CD4-positive, alpha-beta memory T cell (primary cell): Measurements from ENCODE around the gene SCAI. TPM values are rescaled to one million over a fixed set of nuclear protein-coding genes. Genes with fewer than 3 reads are reported as not detected.

Experiments
- CTCF ChIA-PET: fragments of 350-600 bp; sonication (Branson Sonifier 250); formaldehyde crosslinking; loops from one replicate; lab custom pipeline; 2021; ENCODE audit warnings: inconsistent platforms; ENCODE audit not compliant: partially characterized antibody; lab: Charles Lee
- POLR2A ChIA-PET: fragments of 350-600 bp; sonication (Branson Sonifier 250); formaldehyde crosslinking; loops from one replicate; lab custom pipeline; 2021; ENCODE audit not compliant: partially characterized antibody; lab: Charles Lee
- DNase-seq, 5 donors: peaks; one replicate each; pipeline versions ENCODE4 v3.0.0 to v3.0.0-alpha.2; 2020 to 2022; ENCODE audit warnings: mixed read lengths in 1 of 5
- H3K27ac ChIP-seq: one replicate; pipeline ENCODE4 v1.7.0; 2013; ENCODE audit warnings: low read depth, low read length
- H3K27me3 ChIP-seq: 2 replicates; pipeline ENCODE4 v1.7.0; 2013; ENCODE audit warnings: mild to moderate bottlenecking, low read length, moderate library complexity; ENCODE audit not compliant: insufficient read depth
- H3K36me3 ChIP-seq: 2 replicates; pipeline ENCODE4 v1.7.0; 2013; ENCODE audit warnings: mild to moderate bottlenecking, low read length, moderate library complexity; ENCODE audit not compliant: insufficient read depth
- H3K4me1 ChIP-seq: 2 replicates; pipeline ENCODE4 v1.7.0; 2013; ENCODE audit warnings: mild to moderate bottlenecking, low read length, moderate library complexity; ENCODE audit not compliant: insufficient read depth
- H3K4me3 ChIP-seq, 2 donors: one replicate each; pipeline ENCODE4 v1.7.0; 2013; ENCODE audit warnings: low read length in 2 of 2, mild to moderate bottlenecking in 1 of 2
- H3K9me3 ChIP-seq, 2 donors: one replicate each; pipeline ENCODE4 v1.7.0; 2013; ENCODE audit warnings: low read length in 2 of 2, control low read depth in 1 of 2; ENCODE audit not compliant: control insufficient read depth in 1 of 2
- H3K27ac Mint-ChIP-seq, 7 donors: one replicate each; pipeline ENCODE4 v1.8.0; 2020 to 2021; ENCODE audit warnings: mixed read lengths in 7 of 7, mild to moderate bottlenecking in 6 of 7, inconsistent platforms in 3 of 7, moderate library complexity in 3 of 7
- H3K27me3 Mint-ChIP-seq, 2 donors: one replicate each; pipeline ENCODE4 v1.8.0; 2020 to 2021; ENCODE audit warnings: mixed read lengths in 2 of 2
- H3K36me3 Mint-ChIP-seq, 2 donors: one replicate each; pipeline ENCODE4 v1.8.0; 2020 to 2021; ENCODE audit warnings: mixed read lengths in 2 of 2, inconsistent platforms in 1 of 2, mild to moderate bottlenecking in 1 of 2
- H3K4me1 Mint-ChIP-seq, 4 donors: one replicate each; pipeline ENCODE4 v1.8.0; 2020 to 2021; ENCODE audit warnings: mixed read lengths in 4 of 4, mild to moderate bottlenecking in 1 of 4
- H3K4me3 Mint-ChIP-seq, 8 donors: one replicate each; pipeline ENCODE4 v1.8.0; 2020 to 2021; ENCODE audit warnings: mixed read lengths in 8 of 8, mild to moderate bottlenecking in 7 of 8, moderate library complexity in 6 of 8, inconsistent platforms in 3 of 8
- H3K9me3 Mint-ChIP-seq, 8 donors: one replicate each; pipeline ENCODE4 v1.8.0; 2020 to 2021; ENCODE audit warnings: mixed read lengths in 8 of 8, mild to moderate bottlenecking in 5 of 8, inconsistent platforms in 3 of 8, moderate library complexity in 1 of 8
- intact Hi-C: fragments of 100-400 bp; cut with micrococcal nuclease; formaldehyde crosslinking; loops from one replicate; pipeline ENCODE4 v1.15.1; 2023
- polyA plus RNA-seq, 2 donors: library from polyadenylated mRNA; unstranded; fragments of 300-500 nt; fragmentation: Illumina TruSeq; gene quantifications; one replicate each; pipeline ENCODE4 v1.2.3, GENCODE V29; 2021
- total RNA-seq, 2 experiments: library from RNA; stranded (reverse); gene quantifications; one replicate each; pipeline ENCODE4 v1.2.3, GENCODE V29; 2021

The SCAI gene
- total and polyA plus RNA-seq, 4 experiments from 2014 or later, result 0.23 to 15.5 (median 8.5) TPM

GRCh38 chr9:124914753-124915405, 228.4 kb downstream of the SCAI start:
- H3K9me3 ChIP-seq, result no peaks in the 10 kb centered on the region
- H3K27ac Mint-ChIP-seq, result peak overlapping the region in 1 of 7 donors; percentile 50
- POLR2A ChIA-PET, result no interaction called here
- no peak overlapping the region for H3K27ac ChIP-seq
- H3K4me1 Mint-ChIP-seq, result peaks cover 0 to 7% (median under 1%) of the 10 kb centered on the region in 4 donors
- intact Hi-C loops, result no loop called here
- H3K4me3 Mint-ChIP-seq, result no peak overlapping the region
- H3K36me3 Mint-ChIP-seq, result peaks cover 36 to 63% of the 10 kb centered on the region in 2 donors
- CTCF ChIA-PET, result no interaction called here
- no peak overlapping the region for H3K4me3 ChIP-seq
- H3K4me1 ChIP-seq, result no peaks in the 10 kb centered on the region
- no peaks in the 10 kb centered on the region for H3K27me3 ChIP-seq
- no peaks in the 10 kb centered on the region for H3K27me3 Mint-ChIP-seq
- DNase-seq, result no peak
- peaks cover 26% of the 10 kb centered on the region for H3K36me3 ChIP-seq
- peaks cover 0 to 1% (median 0%) of the 10 kb centered on the region in 8 donors for H3K9me3 Mint-ChIP-seq

- no peak for DNase-seq
- Mint-ChIP-seq H3K27ac (peak overlapping the region in 2 of 7 donors; percentile 23 to 65), H3K4me3 (no peak overlapping the region), H3K4me1 (peaks cover 0 to 7% (median under 1%) of the 10 kb centered on the region in 4 donors), H3K36me3 (peaks cover 33 to 55% of the 10 kb centered on the region in 2 donors), H3K27me3 (no peaks in the 10 kb centered on the region), H3K9me3 (no peaks in the 10 kb centered on the region)
- intact Hi-C loops, result no loop called here
- POLR2A ChIA-PET, result no interaction called here
- Histone ChIP-seq H3K27me3 (no peaks in the 10 kb centered on the region), H3K4me1 (no peaks in the 10 kb centered on the region), H3K4me3 (no peak overlapping the region), H3K36me3 (peaks cover 26% of the 10 kb centered on the region), H3K9me3 (no peaks in the 10 kb centered on the region), H3K27ac (no peak overlapping the region)
- CTCF ChIA-PET, result no interaction called here
Measured at GRCh38 chr9:124913378-124913777, 229.9 kb downstream of the SCAI start.

DNA sequence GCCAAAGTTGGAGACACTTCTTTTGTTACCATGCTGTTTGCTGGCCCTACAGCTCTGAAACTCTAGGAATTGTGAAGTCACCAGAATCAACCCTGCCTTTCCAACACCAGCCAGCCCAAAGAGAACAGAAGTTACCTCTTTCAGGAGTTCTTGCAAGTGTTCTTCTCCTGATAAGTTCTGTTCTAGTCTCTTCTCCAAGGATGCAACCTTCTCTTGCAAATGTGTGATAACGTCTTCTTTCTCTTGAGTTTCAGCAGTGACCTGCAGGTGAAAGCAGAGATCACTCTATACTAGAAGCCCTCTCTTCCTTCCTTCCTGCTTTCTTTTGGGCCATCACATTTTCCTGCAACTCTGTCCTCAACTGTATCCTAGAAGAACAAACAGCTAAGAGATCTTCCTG, 231.6 kb downstream of the SCAI start:
- H3K4me1 ChIP-seq, result no peaks in the 10 kb centered on the region
- POLR2A ChIA-PET, result no interaction called here
- no peak overlapping the region for H3K27ac ChIP-seq
- peaks cover 0 to 7% (median 0%) of the 10 kb centered on the region in 4 donors for H3K4me1 Mint-ChIP-seq
- CTCF ChIA-PET, result no interaction called here
- no peak for DNase-seq
- no peaks in the 10 kb centered on the region for H3K27me3 ChIP-seq
- intact Hi-C loops, result no loop called here
- H3K27ac Mint-ChIP-seq, result peak overlapping the region in 3 of 7 donors; percentile 28 to 64 (median 38)
- peaks cover 40 to 64% of the 10 kb centered on the region in 2 donors for H3K36me3 Mint-ChIP-seq
- H3K4me3 ChIP-seq, result no peak overlapping the region
- H3K9me3 ChIP-seq, result no peaks in the 10 kb centered on the region
- H3K9me3 Mint-ChIP-seq, result no peaks in the 10 kb centered on the region
- H3K27me3 Mint-ChIP-seq, result no peaks in the 10 kb centered on the region
- peaks cover 26% of the 10 kb centered on the region for H3K36me3 ChIP-seq
- no peak overlapping the region for H3K4me3 Mint-ChIP-seq

DNA sequence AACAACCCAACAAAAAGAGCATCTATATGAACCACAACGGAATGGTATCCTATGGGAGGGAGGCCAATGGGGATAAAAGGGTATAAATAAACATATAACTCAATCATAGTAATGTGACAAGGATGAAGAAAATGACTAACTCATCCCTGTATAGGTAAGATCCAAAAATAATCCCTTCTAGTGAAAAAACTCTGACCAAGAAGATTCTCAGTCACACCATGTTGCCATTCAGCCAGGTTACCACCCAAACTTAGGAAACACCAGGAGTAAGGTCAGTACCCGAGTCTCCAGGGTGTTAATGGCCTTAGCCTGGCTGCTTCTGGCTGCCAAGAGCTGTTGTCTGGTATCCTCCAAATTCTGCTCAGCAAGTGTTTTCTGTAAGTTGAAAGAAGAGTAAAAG, 235.2 kb downstream of the SCAI start:
- no peaks in the 10 kb centered on the region for H3K9me3 Mint-ChIP-seq
- H3K4me1 ChIP-seq, result no peaks in the 10 kb centered on the region
- ChIA-PET POLR2A (no interaction called here), CTCF (no interaction called here)
- H3K36me3 ChIP-seq, result peaks cover 24% of the 10 kb centered on the region
- intact Hi-C loops, result no loop called here
- H3K9me3 ChIP-seq, result no peaks in the 10 kb centered on the region
- no peak overlapping the region for H3K4me3 Mint-ChIP-seq
- peaks cover 40 to 54% of the 10 kb centered on the region in 2 donors for H3K36me3 Mint-ChIP-seq
- H3K27me3 ChIP-seq, result no peaks in the 10 kb centered on the region
- H3K27ac Mint-ChIP-seq, result peak overlapping the region in 4 of 7 donors; percentile 2 to 78 (median 17)
- H3K27me3 Mint-ChIP-seq, result no peaks in the 10 kb centered on the region
- H3K4me1 Mint-ChIP-seq, result peaks cover 0 to 5% (median 0%) of the 10 kb centered on the region in 4 donors
- H3K27ac ChIP-seq, result no peak overlapping the region
- no peak for DNase-seq
- H3K4me3 ChIP-seq, result no peak overlapping the region

GRCh38 chr9:124906966-124907365, 236.4 kb downstream of the SCAI start:
- DNase-seq, result no peak
- no peaks in the 10 kb centered on the region for H3K27me3 Mint-ChIP-seq
- Histone ChIP-seq H3K4me3 (no peak overlapping the region), H3K9me3 (no peaks in the 10 kb centered on the region), H3K36me3 (peaks cover 17% of the 10 kb centered on the region), H3K4me1 (no peaks in the 10 kb centered on the region), H3K27me3 (no peaks in the 10 kb centered on the region), H3K27ac (no peak overlapping the region)
- intact Hi-C loops, result no loop called here
- POLR2A ChIA-PET, result no interaction called here
- CTCF ChIA-PET, result no interaction called here
- no peak overlapping the region for H3K4me3 Mint-ChIP-seq
- peaks cover 0 to 4% (median 0%) of the 10 kb centered on the region in 4 donors for H3K4me1 Mint-ChIP-seq
- no peak overlapping the region for H3K27ac Mint-ChIP-seq
- no peaks in the 10 kb centered on the region for H3K9me3 Mint-ChIP-seq
- peaks cover 40 to 50% of the 10 kb centered on the region in 2 donors for H3K36me3 Mint-ChIP-seq

- Mint-ChIP-seq H3K4me3 (no peak overlapping the region), H3K36me3 (peaks cover 46 to 55% of the 10 kb centered on the region in 2 donors), H3K9me3 (peaks cover 0 to 1% (median 0%) of the 10 kb centered on the region in 8 donors), H3K4me1 (peaks cover 7 to 11% (median 8%) of the 10 kb centered on the region in 4 donors), H3K27ac (no peak overlapping the region), H3K27me3 (no peaks in the 10 kb centered on the region)
- no peak for DNase-seq
- Histone ChIP-seq H3K4me3 (no peak overlapping the region), H3K27ac (no peak overlapping the region), H3K36me3 (peaks cover 11% of the 10 kb centered on the region), H3K4me1 (no peaks in the 10 kb centered on the region), H3K9me3 (no peaks in the 10 kb centered on the region), H3K27me3 (no peaks in the 10 kb centered on the region)
- intact Hi-C loops, result no loop called here
- ChIA-PET CTCF (no interaction called here), POLR2A (interaction anchor here (0.7 kb wide), 1 partner anchor 227 kb away, joined by 3 read pairs; no protein-coding TSS in a partner anchor)
Measured at GRCh38 chr9:124899845-124900244, 243.5 kb downstream of the SCAI start.

- Histone ChIP-seq H3K9me3 (no peaks in the 10 kb centered on the region), H3K4me3 (no peak overlapping the region), H3K27me3 (no peaks in the 10 kb centered on the region), H3K4me1 (no peaks in the 10 kb centered on the region), H3K27ac (no peak overlapping the region), H3K36me3 (peaks cover 20% of the 10 kb centered on the region)
- no peak overlapping the region for H3K27ac Mint-ChIP-seq
- no peaks in the 10 kb centered on the region for H3K27me3 Mint-ChIP-seq
- H3K9me3 Mint-ChIP-seq, result peaks cover 0 to 3% (median 0%) of the 10 kb centered on the region in 8 donors
- H3K4me3 Mint-ChIP-seq, result no peak overlapping the region
- ChIA-PET POLR2A (no interaction called here), CTCF (no interaction called here)
- H3K36me3 Mint-ChIP-seq, result peaks cover 52 to 60% of the 10 kb centered on the region in 2 donors
- intact Hi-C loops, result no loop called here
- no peak for DNase-seq
- peaks cover 7 to 16% (median 13%) of the 10 kb centered on the region in 4 donors for H3K4me1 Mint-ChIP-seq
Measured at GRCh38 chr9:124897570-124898460, 245.5 kb downstream of the SCAI start.
